ENCODE results near the gene AHI1. TPM values are rescaled to one million over a fixed set of nuclear protein-coding genes. Genes with fewer than 3 reads are reported as not detected.
A peak's percentile ranks its signal among the peaks of the same experiment; 100 is the strongest.

The AHI1 gene
- total RNA-seq, 1 experiment from 2014 or later: 11.3 TPM

DNA sequence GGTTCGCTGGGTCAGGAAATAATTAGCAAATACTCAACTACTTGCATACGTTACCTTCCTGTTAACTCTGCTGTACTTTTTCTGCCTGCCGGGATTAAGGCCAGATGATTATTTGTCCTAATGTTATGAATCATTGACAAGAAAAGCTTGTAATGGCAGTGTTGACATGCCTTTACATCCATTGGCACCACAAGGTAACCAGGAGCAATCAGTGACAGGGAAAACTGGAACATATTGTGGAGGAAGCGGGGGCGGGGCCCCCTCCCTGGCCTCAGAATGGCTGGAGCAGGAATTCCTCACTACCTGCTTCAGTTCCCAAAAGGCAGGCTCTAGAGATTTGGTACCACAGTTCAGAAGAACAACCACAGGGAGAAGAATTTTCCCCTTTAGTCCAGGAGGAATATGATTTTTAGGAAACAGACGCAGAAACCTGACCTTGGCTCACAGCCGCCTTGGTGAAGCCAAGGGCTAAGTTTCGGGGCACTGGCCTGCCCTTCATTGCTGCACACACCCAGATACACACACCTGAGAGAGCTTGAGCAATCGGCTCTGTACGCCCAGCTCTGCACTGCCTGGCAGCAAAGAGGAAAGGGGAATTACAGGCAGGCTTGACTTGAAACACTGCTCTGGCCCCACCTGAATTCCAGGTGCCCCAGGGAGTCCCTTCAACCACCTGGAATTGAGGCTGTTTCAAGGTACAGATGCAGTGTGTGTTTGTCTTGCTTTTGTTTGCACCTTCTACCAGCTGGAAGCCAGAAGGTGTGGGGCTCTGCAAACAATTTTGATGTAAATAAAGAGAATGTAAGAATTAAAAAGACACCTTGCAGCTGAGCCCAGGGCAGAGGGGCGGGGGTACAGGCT, 226.6 kb downstream of the AHI1 start:
- Histone ChIP-seq H3K4me1 (peaks cover 34% of the 10 kb centered on the region), H3K36me3 (ENCODE audit: control insufficient read depth, insufficient read depth, low read length) (no peaks in the 10 kb centered on the region), H3K9me3 (no peaks in the 10 kb centered on the region), H3K4me3 (ENCODE audit: low read depth, low read length) (no peak overlapping the region), H3K27me3 (replicated peaks; ENCODE audit: control insufficient read depth, insufficient read depth, low read length) (no peaks in the 10 kb centered on the region)
- TF ChIP-seq, protein P1, sequence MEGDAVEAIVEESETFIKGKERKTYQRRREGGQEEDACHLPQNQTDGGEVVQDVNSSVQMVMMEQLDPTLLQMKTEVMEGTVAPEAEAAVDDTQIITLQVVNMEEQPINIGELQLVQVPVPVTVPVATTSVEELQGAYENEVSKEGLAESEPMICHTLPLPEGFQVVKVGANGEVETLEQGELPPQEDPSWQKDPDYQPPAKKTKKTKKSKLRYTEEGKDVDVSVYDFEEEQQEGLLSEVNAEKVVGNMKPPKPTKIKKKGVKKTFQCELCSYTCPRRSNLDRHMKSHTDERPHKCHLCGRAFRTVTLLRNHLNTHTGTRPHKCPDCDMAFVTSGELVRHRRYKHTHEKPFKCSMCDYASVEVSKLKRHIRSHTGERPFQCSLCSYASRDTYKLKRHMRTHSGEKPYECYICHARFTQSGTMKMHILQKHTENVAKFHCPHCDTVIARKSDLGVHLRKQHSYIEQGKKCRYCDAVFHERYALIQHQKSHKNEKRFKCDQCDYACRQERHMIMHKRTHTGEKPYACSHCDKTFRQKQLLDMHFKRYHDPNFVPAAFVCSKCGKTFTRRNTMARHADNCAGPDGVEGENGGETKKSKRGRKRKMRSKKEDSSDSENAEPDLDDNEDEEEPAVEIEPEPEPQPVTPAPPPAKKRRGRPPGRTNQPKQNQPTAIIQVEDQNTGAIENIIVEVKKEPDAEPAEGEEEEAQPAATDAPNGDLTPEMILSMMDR (IDR thresholded peaks at IDR 0.05; ENCODE audit: insufficient read depth in 1 of 2, low read depth in 1 of 2, low read length in 1 of 2, severe bottlenecking in 1 of 2, unreplicated experiment in 1 of 2): no peak
- Mint-ChIP-seq H3K9me3 (ENCODE audit: unreplicated experiment) (no peaks in the 10 kb centered on the region), H3K27ac (ENCODE audit: unreplicated experiment) (peak overlapping the region; percentile 84), H3K36me3 (ENCODE audit: insufficient read depth, unreplicated experiment) (no peaks in the 10 kb centered on the region), H3K4me3 (ENCODE audit: unreplicated experiment) (no peak overlapping the region), H3K4me1 (ENCODE audit: low read depth, unreplicated experiment) (peaks cover 31% of the 10 kb centered on the region), H3K27me3 (ENCODE audit: insufficient read depth, unreplicated experiment) (no peaks in the 10 kb centered on the region)
- ChIA-PET POLR2A (no interaction called here), CTCF (interaction anchor here (0.7 kb wide), 1 partner anchor 83 kb away, joined by 4 read pairs; no protein-coding TSS in a partner anchor)
- intact Hi-C loops (cut with micrococcal nuclease; ENCODE audit: unreplicated experiment): no loop called here
- DNase-seq: peak; percentile 65 to 76
- BruUV-seq (replicated peaks): no TSS peak

- Mint-ChIP-seq H3K27me3 (ENCODE audit: insufficient read depth, unreplicated experiment) (no peaks in the 10 kb centered on the region), H3K4me3 (ENCODE audit: unreplicated experiment) (no peak overlapping the region), H3K9me3 (ENCODE audit: unreplicated experiment) (no peaks in the 10 kb centered on the region), H3K4me1 (ENCODE audit: low read depth, unreplicated experiment) (peaks cover 26% of the 10 kb centered on the region), H3K27ac (ENCODE audit: unreplicated experiment) (no peak overlapping the region), H3K36me3 (ENCODE audit: insufficient read depth, unreplicated experiment) (no peaks in the 10 kb centered on the region)
- Histone ChIP-seq H3K9me3 (no peaks in the 10 kb centered on the region), H3K27me3 (replicated peaks; ENCODE audit: control insufficient read depth, insufficient read depth, low read length) (no peaks in the 10 kb centered on the region), H3K4me3 (ENCODE audit: low read depth, low read length) (no peak overlapping the region), H3K4me1 (peaks cover 34% of the 10 kb centered on the region), H3K36me3 (ENCODE audit: control insufficient read depth, insufficient read depth, low read length) (no peaks in the 10 kb centered on the region)
- POLR2A ChIA-PET: no interaction called here
- intact Hi-C loops (cut with micrococcal nuclease; ENCODE audit: unreplicated experiment): loop anchor here (5.0 kb wide), 2 partner anchors 87 to 153 kb away; partner anchors contain the start of gene MYB
- BruUV-seq (replicated peaks): no TSS peak
- CTCF ChIA-PET: no interaction called here
- no peak for DNase-seq
- TF ChIP-seq, protein P1 (IDR thresholded peaks at IDR 0.05; ENCODE audit: insufficient read depth in 1 of 2, low read depth in 1 of 2, low read length in 1 of 2, severe bottlenecking in 1 of 2, unreplicated experiment in 1 of 2): no peak
Measured at GRCh38 chr6:135269481-135269891, 228.1 kb downstream of the AHI1 start.

GRCh38 chr6:135268740-135269139, 228.8 kb downstream of the AHI1 start:
- Histone ChIP-seq H3K27me3 (replicated peaks; ENCODE audit: control insufficient read depth, insufficient read depth, low read length) (no peaks in the 10 kb centered on the region), H3K4me1 (peaks cover 34% of the 10 kb centered on the region), H3K9me3 (no peaks in the 10 kb centered on the region), H3K4me3 (ENCODE audit: low read depth, low read length) (no peak overlapping the region), H3K36me3 (ENCODE audit: control insufficient read depth, insufficient read depth, low read length) (no peaks in the 10 kb centered on the region)
- Mint-ChIP-seq H3K9me3 (ENCODE audit: unreplicated experiment) (no peaks in the 10 kb centered on the region), H3K4me1 (ENCODE audit: low read depth, unreplicated experiment) (peaks cover 26% of the 10 kb centered on the region), H3K27ac (ENCODE audit: unreplicated experiment) (no peak overlapping the region), H3K4me3 (ENCODE audit: unreplicated experiment) (no peak overlapping the region), H3K27me3 (ENCODE audit: insufficient read depth, unreplicated experiment) (no peaks in the 10 kb centered on the region), H3K36me3 (ENCODE audit: insufficient read depth, unreplicated experiment) (no peaks in the 10 kb centered on the region)
- intact Hi-C loops (cut with micrococcal nuclease; ENCODE audit: unreplicated experiment): loop anchor here (5.0 kb wide), 2 partner anchors 86 to 154 kb away; partner anchors contain the start of gene MYB
- DNase-seq: no peak
- POLR2A ChIA-PET: no interaction called here
- no TSS peak for BruUV-seq (replicated peaks)
- TF ChIP-seq, protein P1 (IDR thresholded peaks at IDR 0.05; ENCODE audit: insufficient read depth in 1 of 2, low read depth in 1 of 2, low read length in 1 of 2, severe bottlenecking in 1 of 2, unreplicated experiment in 1 of 2): no peak
- CTCF ChIA-PET: no interaction called here

All from Caco-2 (cell line).